ENCODE measurements around the gene LAMA2.

The LAMA2 gene

GRCh38 chr6:129494586-129494985 is 611.6 kb downstream of the LAMA2 start:
- Histone ChIP-seq H3K4me3 (ENCODE audit: low read length) (no peak overlapping the region), H3K36me3 (replicated peaks; ENCODE audit: insufficient read depth, low read length) (no peaks in the 10 kb centered on the region), H3K9me3 (replicated peaks; ENCODE audit: insufficient read depth, low read length) (no peaks in the 10 kb centered on the region), H3K27ac (ENCODE audit: low read length) (no peak overlapping the region), H3K4me2 (ENCODE audit: low read depth, low read length) (no peak overlapping the region), H3K9ac (ENCODE audit: low read length) (no peak overlapping the region), H3K79me2 (ENCODE audit: low read length) (no peaks in the 10 kb centered on the region), H3K27me3 (replicated peaks; ENCODE audit: insufficient read depth, low read length) (no peaks in the 10 kb centered on the region), H3K4me1 (ENCODE audit: low read length) (peaks cover 25% of the 10 kb centered on the region), H4K20me1 (ENCODE audit: insufficient read depth, low read length) (no peaks in the 10 kb centered on the region), H3K9me2 (replicated peaks; ENCODE audit: insufficient read depth, low read length) (no peaks in the 10 kb centered on the region), H3F3A (ENCODE audit: insufficient read depth, low read length) (peaks cover 25% of the 10 kb centered on the region), H2AFZ (ENCODE audit: low read length) (no peak overlapping the region)
- DNase-seq = no peak
- TF ChIP-seq CTCF (IDR thresholded peaks at IDR 0.05; ENCODE audit: low read length) (no peak), EZH2phosphoT487 (IDR thresholded peaks at IDR 0.05; ENCODE audit: low read length) (no peak), EZH2 (optimal IDR thresholded peaks at IDR 0.05; ENCODE audit: low read depth, low read length) (no peak)

GRCh38 chr6:129495652-129496051 is 612.7 kb downstream of the LAMA2 start:
- Histone ChIP-seq H3K4me1 (ENCODE audit: low read length) (peaks cover 25% of the 10 kb centered on the region), H3K4me2 (ENCODE audit: low read depth, low read length) (no peak overlapping the region), H3K9ac (ENCODE audit: low read length) (no peak overlapping the region)

GRCh38 chr6:129497481-129498441 is 614.8 kb downstream of the LAMA2 start:
- Histone ChIP-seq H3K9me3 (replicated peaks; ENCODE audit: insufficient read depth, low read length) (no peaks in the 10 kb centered on the region), H3K36me3 (replicated peaks; ENCODE audit: insufficient read depth, low read length) (no peaks in the 10 kb centered on the region), H3K9me2 (replicated peaks; ENCODE audit: insufficient read depth, low read length) (no peaks in the 10 kb centered on the region), H3K79me2 (ENCODE audit: low read length) (no peaks in the 10 kb centered on the region), H3K4me1 (ENCODE audit: low read length) (peaks cover 26% of the 10 kb centered on the region), H3K4me3 (ENCODE audit: low read length) (no peak overlapping the region), H4K20me1 (ENCODE audit: insufficient read depth, low read length) (no peaks in the 10 kb centered on the region), H3K27me3 (replicated peaks; ENCODE audit: insufficient read depth, low read length) (no peaks in the 10 kb centered on the region), H2AFZ (ENCODE audit: low read length) (no peak overlapping the region), H3F3A (ENCODE audit: insufficient read depth, low read length) (peaks cover 15% of the 10 kb centered on the region), H3K9ac (ENCODE audit: low read length) (no peak overlapping the region), H3K4me2 (ENCODE audit: low read depth, low read length) (no peak overlapping the region), H3K27ac (ENCODE audit: low read length) (no peak overlapping the region)
- no peak for DNase-seq
- no peak for TF ChIP-seq EZH2phosphoT487 (IDR thresholded peaks at IDR 0.05; ENCODE audit: low read length)
- TF ChIP-seq CTCF (IDR thresholded peaks at IDR 0.05; ENCODE audit: low read length) = no peak
- no peak for TF ChIP-seq EZH2 (optimal IDR thresholded peaks at IDR 0.05; ENCODE audit: low read depth, low read length)

More at GRCh38 chr6:129495652-129496051, 612.7 kb downstream of the LAMA2 start:
- Histone ChIP-seq H3K4me3 (ENCODE audit: low read length) (no peak overlapping the region), H4K20me1 (ENCODE audit: insufficient read depth, low read length) (no peaks in the 10 kb centered on the region), H3K9me3 (replicated peaks; ENCODE audit: insufficient read depth, low read length) (no peaks in the 10 kb centered on the region), H2AFZ (ENCODE audit: low read length) (no peak overlapping the region), H3K36me3 (replicated peaks; ENCODE audit: insufficient read depth, low read length) (no peaks in the 10 kb centered on the region), H3K9me2 (replicated peaks; ENCODE audit: insufficient read depth, low read length) (no peaks in the 10 kb centered on the region), H3K27ac (ENCODE audit: low read length) (no peak overlapping the region), H3K79me2 (ENCODE audit: low read length) (no peaks in the 10 kb centered on the region), H3K27me3 (replicated peaks; ENCODE audit: insufficient read depth, low read length) (no peaks in the 10 kb centered on the region), H3F3A (ENCODE audit: insufficient read depth, low read length) (peaks cover 15% of the 10 kb centered on the region)
- DNase-seq = no peak
- no peak for TF ChIP-seq CTCF (IDR thresholded peaks at IDR 0.05; ENCODE audit: low read length)
- TF ChIP-seq EZH2phosphoT487 (IDR thresholded peaks at IDR 0.05; ENCODE audit: low read length) = no peak
- TF ChIP-seq EZH2 (optimal IDR thresholded peaks at IDR 0.05; ENCODE audit: low read depth, low read length) = no peak
